Stimulated activated CD8-positive, alpha-beta memory T cell treated with anti-CD3 and anti-CD28 coated beads, Interleukin-7, amount 100 ng/mL, for 4 hours (primary cell): ENCODE results near the gene FLNA.
"Not testable (repeated sequence)": the region's sequence is repeated elsewhere in the genome, so short reads cannot be mapped to it uniquely, and the experiment has no call there.

Source experiments
- DNase-seq, 2 donors: peaks; one replicate each; pipeline ENCODE4 v3.0.0-alpha.2; 2020; ENCODE audit warnings: low read depth in 2 of 2

Gene FLNA

DNA sequence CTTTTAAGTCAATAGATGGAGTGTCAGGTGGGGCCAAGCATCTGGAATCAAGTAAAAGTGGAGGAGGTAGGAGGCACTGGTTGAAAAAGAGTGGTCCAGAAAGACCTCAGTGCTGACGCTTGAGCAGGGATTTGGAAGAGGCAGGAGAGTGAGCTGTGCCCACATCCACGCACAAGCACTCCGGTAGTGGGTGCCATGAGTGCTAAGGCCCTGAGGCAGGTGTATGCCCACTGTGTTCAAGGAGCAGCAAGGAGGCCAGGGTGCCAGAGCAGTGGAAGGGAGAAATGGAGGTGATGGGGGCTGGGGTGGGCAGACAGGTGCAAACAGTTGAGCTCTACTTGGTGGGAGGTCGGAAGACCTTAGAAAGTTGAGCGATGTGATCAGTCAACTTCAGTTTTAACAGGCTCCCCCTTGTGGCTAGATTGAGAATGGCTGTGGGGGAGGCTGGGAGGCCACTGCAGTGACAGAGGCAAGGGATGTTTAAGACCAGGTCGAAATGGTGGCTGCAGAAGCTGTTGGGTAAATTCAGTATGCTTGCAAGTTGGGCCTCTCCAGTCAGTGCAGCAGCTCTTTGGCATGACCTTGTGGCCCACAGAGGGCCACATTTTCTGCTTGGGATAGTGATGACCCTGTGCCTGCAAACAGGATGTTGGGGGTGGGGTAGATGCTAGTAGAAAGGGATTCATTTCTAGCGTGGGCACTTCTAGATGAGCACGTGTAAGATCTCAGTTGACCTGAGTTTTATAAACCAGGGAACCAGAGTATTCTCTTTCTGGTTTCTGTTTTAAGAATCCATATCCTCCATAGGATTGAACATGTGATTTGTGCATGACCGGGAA lies 66.1 kb downstream of the FLNA start:
- peak; percentile 54 to 65 for DNase-seq

DNA sequence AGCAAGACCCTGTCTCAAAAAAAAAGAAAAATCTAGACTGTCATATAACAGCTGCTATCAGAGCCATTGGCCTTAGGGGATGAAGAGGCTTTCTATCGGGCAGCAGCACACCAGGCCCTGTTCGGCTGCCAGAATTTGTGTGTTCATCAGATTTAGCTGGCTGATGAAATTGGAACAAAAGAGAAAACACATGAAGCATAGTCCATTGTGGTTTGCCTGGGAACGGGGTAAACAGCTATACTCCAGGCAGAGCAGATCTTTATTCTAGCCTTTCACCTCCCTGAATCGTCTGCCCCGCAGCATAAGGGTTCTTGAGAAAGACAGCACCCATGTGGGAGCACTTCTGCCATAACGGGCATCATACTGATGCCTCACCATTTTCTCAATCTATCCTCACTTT lies 67.2 kb downstream of the FLNA start:
- no peak for DNase-seq

DNA sequence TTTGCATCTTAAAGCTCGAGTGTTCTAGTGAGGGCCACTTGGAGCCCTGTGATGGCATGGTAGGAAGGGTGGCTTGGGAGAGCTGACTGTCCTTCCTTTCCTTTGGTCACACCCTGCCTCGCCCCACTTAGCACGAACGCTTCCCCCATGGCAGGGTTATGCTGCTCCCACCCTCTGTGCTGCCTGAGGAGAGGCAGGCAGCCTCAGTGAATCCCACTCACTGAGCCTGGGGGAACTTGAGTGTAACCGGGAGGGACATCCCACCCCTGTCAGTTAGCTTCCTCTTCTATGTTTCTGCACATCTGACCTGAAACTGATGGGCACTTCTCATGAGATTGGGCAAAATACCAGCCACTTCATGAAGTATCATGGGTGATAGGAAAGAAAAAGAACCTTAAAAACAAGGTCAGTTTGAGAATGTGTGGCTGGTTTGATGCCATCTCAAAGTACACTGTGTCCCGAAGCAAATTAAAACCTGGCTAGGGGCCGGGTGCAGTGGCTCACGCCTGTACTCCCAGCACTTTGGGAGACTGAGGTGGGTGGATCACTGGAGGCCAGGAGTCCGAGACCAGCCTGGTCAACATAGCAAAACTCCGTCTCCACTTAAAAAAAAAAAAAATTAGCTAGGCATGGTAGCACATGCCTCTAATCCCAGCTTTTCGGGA lies 68.8 kb downstream of the FLNA start:
- no peak for DNase-seq

DNA sequence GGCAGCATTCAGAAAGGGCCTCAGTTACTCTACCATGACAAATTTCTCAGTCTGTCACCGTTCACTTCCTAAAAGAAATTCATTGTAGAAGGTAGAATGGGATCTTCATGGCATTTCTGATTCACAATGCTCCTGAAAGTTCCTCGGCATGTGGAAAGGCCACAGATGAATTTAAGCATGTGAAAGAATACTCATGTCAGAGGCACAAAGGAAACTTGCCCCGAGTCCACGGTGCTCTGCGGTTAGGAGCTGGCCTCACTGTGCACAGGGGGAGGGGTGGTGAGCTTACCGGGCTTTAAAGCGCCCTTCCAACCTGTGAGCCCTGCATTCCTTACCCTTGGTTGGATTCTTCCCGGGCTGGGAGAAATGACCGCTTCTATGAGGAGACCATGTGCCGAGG lies 69.6 kb downstream of the FLNA start:
- no peak for DNase-seq

DNA sequence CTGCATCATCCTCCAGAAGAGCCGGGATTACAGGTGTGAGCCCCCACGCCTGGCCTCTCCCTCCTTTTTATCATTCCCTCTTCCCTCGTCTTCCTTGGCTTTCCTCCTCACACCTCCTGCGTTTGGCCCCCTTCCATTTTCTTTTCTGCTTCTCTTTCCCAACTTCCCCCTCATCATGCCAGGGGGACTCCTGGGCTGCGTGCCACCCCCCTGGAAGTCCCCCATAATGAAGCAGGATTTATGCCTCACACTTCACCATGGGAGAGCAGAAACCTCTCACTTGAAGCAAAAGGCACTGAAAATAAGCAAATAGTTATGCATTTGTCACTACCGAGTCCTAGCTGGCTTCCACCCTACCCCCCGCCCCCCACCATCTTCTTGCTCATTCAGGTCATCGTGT lies 71.0 kb downstream of the FLNA start:
- no peak for DNase-seq

DNA sequence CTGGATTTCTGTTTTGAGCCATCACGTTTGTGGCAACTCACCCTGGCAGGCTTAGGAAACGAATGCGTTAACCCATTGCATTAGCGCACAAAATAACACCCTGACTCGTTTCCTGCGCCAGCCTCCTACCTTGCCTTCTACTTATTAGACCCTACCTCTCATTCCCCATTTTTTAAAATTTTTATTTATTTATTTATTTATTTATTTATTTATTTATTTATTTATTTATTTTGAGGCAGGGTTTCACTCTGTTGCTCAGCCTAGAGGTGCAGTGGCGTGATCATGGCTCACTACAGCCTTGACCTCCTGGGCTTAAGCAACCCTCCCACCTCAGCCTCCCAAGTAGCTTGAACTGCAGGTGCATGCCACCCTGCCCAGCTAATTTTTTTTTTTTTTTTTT lies 71.4 kb downstream of the FLNA start:
- not testable (repeated sequence) for DNase-seq

DNA sequence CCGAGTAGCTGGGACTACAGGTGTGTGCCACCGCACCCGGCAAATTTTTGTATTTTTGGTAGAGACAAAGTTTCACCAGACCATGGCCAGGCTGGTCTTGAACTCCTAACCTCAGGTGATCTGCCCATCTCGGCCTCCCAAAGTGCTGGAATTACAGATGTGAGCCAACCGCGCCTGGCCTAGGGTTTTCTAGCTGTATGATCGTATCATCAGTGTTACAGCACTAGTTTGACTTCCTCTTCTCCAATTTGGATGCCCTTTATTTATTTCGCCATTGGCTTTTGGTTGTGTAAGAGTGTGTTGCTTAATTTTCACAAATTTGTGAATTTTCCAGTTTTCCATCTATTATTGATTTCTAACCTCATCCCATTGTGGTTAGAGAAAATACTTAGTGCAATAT lies 73.6 kb downstream of the FLNA start:
- no peak for DNase-seq
